ENCODE data around the gene KLK5. TPM values are rescaled to one million over a fixed set of nuclear protein-coding genes. Genes with fewer than 3 reads are reported as not detected.
"Not testable (repeated sequence)": the region's sequence is repeated elsewhere in the genome, so short reads cannot be mapped to it uniquely, and the experiment has no call there.

KLK5 gene
- total RNA-seq, 1 experiment from 2014 or later = 454 TPM

GRCh38 chr19:50975766-50976165, 22.9 kb upstream of the KLK5 start:
- H3K36me3 ChIP-seq = peaks cover 5% of the 10 kb centered on the region; the same call in 1 of the 2 replicates
- H3K27me3 ChIP-seq = no peaks in the 10 kb centered on the region; the same call in none of the 2 replicates
- no peak overlapping the region for H3K4me3 ChIP-seq
- no peaks in the 10 kb centered on the region; the same call in 1 of the 2 replicates for H3K9me3 ChIP-seq
- DNase-seq = peak; percentile 61

- DNase-seq = no peak
- peaks cover 5% of the 10 kb centered on the region; the same call in 1 of the 2 replicates for H3K36me3 ChIP-seq
- no peaks in the 10 kb centered on the region; the same call in 1 of the 2 replicates for H3K9me3 ChIP-seq
- H3K27me3 ChIP-seq = no peaks in the 10 kb centered on the region; the same call in none of the 2 replicates
- H3K4me3 ChIP-seq = no peak overlapping the region
Measured at GRCh38 chr19:50974702-50975556, 22.1 kb upstream of the KLK5 start.

DNA sequence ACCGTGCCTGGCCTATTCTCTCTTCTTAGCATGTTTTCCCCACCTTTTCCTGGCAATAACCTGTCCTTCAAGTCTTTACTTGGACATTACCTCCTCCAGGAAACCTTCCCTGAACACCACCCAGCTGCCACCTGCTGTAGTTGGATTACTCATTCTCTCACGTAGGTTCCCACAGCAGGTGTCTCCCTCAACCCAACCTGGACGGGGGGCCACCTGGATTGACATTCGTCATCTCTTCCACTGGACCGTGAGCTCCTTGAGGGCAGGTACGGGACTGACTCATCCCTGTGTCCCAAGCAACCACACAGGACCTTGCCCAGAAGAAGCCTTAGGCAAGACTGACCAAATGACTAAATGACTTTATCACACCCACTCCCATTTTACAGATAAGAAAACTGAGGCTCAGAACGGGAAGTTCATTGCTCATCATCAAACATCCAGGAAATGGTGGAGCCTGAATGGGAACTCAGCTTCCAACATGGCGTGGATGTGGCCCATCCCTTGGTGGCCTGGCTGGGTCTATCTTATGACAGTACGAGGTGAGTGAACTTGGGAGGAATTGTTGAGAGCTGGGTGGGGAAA, 20.0 kb upstream of the KLK5 start:
- no peak overlapping the region for H3K4me3 ChIP-seq
- H3K36me3 ChIP-seq = peaks cover 5% of the 10 kb centered on the region; the same call in 1 of the 2 replicates
- no peaks in the 10 kb centered on the region; the same call in 1 of the 2 replicates for H3K9me3 ChIP-seq
- no peak for DNase-seq
- no peaks in the 10 kb centered on the region for H3K27me3 ChIP-seq

GRCh38 chr19:50969810-50970209, 17.0 kb upstream of the KLK5 start:
- DNase-seq, H3K9me3 ChIP-seq, H3K27me3 ChIP-seq, H3K4me3 ChIP-seq, H3K36me3 ChIP-seq: not testable (repeated sequence)

DNA sequence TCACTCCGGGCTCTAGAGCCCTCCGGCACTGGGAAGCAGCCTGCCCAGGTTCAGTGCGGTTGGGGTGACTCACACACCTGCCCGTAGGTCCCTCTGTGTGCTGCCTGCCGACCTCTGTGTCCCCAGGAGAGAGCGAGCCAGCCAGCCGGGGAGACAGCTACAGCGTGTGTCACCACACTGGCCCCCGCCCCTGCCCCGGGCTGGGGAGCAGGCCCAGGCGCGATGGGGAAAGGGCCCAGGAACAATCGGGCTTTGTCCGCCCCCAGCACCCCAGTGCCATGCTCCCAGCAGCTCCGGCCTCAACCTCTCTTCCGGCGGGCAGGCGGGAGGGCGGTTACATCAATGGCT, 16.5 kb upstream of the KLK5 start, which contains the start of gene KLK6:
KLK6 (minus strand) TSS at position 179 of the 348 bp plus-strand sequence. CDS start 1,487 bp downstream, outside the sequence.
- no peak for DNase-seq
- no peaks in the 10 kb centered on the region for H3K9me3 ChIP-seq
- H3K4me3 ChIP-seq = no peak within 1 kb of the TSS
- no peaks in the 10 kb centered on the region for H3K36me3 ChIP-seq
- H3K27me3 ChIP-seq = peaks cover 6% of the 10 kb centered on the region; the same call in 1 of the 2 replicates

GRCh38 chr19:50968716-50969412, 16.0 kb upstream of the KLK5 start:
- H3K9me3 ChIP-seq = no peaks in the 10 kb centered on the region
- H3K4me3 ChIP-seq = no peak overlapping the region
- DNase-seq = peak; percentile 56
- H3K27me3 ChIP-seq = peaks cover 6% of the 10 kb centered on the region; the same call in 1 of the 2 replicates
- no peaks in the 10 kb centered on the region for H3K36me3 ChIP-seq

DNA sequence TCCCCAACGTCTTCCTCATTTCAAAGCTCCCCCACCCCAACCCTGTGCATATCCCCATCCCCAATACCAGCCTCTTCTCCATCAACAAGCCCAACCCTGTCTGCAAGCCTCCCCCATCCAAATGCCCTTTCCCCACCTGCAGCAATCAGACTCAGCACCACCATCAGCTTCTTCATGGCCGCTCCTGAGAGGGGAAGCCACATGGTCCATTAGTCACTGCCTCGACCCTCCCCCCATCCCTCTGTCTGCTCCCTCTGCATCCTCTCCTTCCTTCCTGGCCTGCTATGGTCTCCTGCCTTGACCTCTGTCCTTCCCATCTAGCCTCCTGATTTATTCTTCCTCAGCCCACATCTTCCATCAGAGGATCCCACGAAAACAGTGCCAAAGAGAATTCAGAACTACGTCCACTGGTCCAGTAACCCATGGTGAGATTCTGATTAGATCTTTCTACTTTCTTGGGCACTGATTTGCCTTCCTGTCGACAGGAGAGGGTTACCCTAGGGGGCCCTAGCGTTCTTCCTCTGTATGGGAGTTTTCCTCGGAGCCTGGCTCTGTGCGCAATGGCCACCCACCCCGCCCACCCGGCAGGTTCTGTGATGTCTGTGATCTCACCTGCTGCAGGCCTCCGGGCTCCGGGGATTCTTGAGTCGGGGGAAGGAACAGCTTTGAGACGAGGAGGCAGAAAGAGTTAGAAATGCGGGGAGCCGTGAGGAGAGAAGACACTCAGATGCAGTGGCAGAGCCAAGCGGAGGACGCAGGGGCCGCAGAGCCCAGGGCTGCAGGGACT, 15.3 kb upstream of the KLK5 start:
- H3K4me3 ChIP-seq = no peak overlapping the region
- no peaks in the 10 kb centered on the region for H3K9me3 ChIP-seq
- DNase-seq = peak; percentile 24
- peaks cover 6% of the 10 kb centered on the region; the same call in 1 of the 2 replicates for H3K27me3 ChIP-seq
- H3K36me3 ChIP-seq = no peaks in the 10 kb centered on the region

- Histone ChIP-seq H3K36me3 (no peaks in the 10 kb centered on the region), H3K27me3 (peaks cover 6% of the 10 kb centered on the region; the same call in 1 of the 2 replicates), H3K4me3 (no peak overlapping the region), H3K9me3 (0 out of 2 replicates have a peak, but pooled peaks cover 2% of the 10 kb centered on the region)
- no peak for DNase-seq
Measured at GRCh38 chr19:50964266-50964665, 11.4 kb upstream of the KLK5 start.

GRCh38 chr19:50963381-50963780, 10.5 kb upstream of the KLK5 start:
- DNase-seq = no peak
- H3K27me3 ChIP-seq = peaks cover 6% of the 10 kb centered on the region; the same call in 1 of the 2 replicates
- H3K36me3 ChIP-seq = no peaks in the 10 kb centered on the region
- H3K4me3 ChIP-seq = no peak overlapping the region
- 0 out of 2 replicates have a peak, but pooled peaks cover 2% of the 10 kb centered on the region for H3K9me3 ChIP-seq

GRCh38 chr19:50962245-50962644, 9.4 kb upstream of the KLK5 start:
- Histone ChIP-seq H3K27me3 (peaks cover 6% of the 10 kb centered on the region; the same call in 1 of the 2 replicates), H3K9me3 (0 out of 2 replicates have a peak, but pooled peaks cover 2% of the 10 kb centered on the region), H3K4me3 (no peak overlapping the region), H3K36me3 (no peaks in the 10 kb centered on the region)
- DNase-seq = no peak

DNA sequence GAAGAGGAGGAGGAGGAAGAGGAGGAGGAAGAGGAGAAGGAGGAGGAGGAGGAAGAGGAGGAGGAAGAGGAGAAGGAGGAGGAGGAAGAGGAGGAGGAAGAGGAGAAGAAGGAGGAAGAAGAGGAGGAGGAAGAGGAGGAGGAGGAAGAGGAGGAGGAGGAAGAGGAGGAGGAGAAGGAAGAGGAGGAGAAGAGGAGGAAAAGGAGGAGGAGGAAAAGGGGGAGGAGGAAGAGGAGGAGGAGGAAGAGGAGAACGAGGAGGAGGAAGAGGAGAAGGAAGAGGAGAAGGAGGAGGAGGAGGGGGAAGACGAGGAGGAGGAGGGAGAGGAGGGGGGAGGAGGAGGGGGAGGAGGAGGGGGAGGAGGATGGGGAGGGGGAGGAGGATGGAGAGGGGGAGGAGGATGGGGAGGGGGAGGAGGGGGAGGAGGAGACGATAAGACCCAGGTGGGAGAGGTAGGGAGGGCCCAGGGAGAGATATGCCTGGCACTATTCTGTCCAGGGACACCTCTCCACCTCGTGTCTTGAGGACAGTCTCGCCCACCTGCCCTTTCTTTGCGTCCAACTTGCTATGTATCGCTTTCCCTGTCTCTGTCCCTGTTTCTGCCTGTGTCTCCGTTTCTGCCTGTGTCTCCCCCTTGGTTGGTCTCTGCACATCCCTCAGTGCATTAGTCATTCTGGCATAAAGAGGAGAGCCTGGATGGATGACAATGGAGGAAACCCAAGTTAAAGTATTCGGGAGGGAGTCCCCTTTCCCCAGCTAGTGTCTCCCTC, 7.1 kb upstream of the KLK5 start:
- Histone ChIP-seq H3K9me3 (0 out of 2 replicates have a peak, but pooled peaks cover 2% of the 10 kb centered on the region), H3K36me3 (no peaks in the 10 kb centered on the region), H3K27me3 (no peaks in the 10 kb centered on the region), H3K4me3 (no peak overlapping the region)
- peak; percentile 62 for DNase-seq

GRCh38 chr19:50957587-50957986, 4.7 kb upstream of the KLK5 start:
- H3K9me3 ChIP-seq = no peaks in the 10 kb centered on the region
- H3K4me3 ChIP-seq = no peak overlapping the region
- DNase-seq = no peak
- H3K27me3 ChIP-seq = no peaks in the 10 kb centered on the region
- H3K36me3 ChIP-seq = no peaks in the 10 kb centered on the region

GRCh38 chr19:50949861-50950260, 3.0 kb downstream of the KLK5 start:
- peaks cover 17% of the 10 kb centered on the region for H3K36me3 ChIP-seq
- no peaks in the 10 kb centered on the region for H3K9me3 ChIP-seq
- no peak overlapping the region for H3K4me3 ChIP-seq
- H3K27me3 ChIP-seq = peaks cover 3% of the 10 kb centered on the region; the same call in 1 of the 2 replicates
- no peak for DNase-seq

GRCh38 chr19:50947123-50947522, 5.7 kb downstream of the KLK5 start:
- no peaks in the 10 kb centered on the region for H3K9me3 ChIP-seq
- no peak overlapping the region for H3K4me3 ChIP-seq
- DNase-seq = no peak
- H3K27me3 ChIP-seq = peaks cover 3% of the 10 kb centered on the region; the same call in 1 of the 2 replicates
- H3K36me3 ChIP-seq = peaks cover 27% of the 10 kb centered on the region

DNA sequence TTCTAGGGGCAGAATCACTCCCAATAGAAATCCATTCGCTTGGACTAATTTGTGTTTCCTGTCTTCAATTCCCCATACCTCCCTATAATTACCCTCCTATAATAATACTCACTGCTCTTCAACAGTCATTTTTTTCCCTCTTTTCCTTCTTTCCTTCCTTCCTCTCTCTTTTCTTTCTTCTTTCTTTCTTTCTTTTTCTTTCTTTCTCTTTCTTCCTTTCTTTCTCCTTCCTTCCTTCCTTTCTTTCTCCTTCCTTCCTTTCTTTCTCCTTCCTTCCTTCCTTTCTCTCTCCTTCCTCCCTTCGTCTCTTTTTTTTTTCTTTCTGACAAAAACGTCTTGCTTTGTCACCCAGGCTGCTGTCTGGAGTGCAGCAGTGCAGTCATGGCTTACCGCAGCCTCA, 8.0 kb downstream of the KLK5 start:
- DNase-seq = no peak
- Histone ChIP-seq H3K36me3 (peaks cover 26% of the 10 kb centered on the region), H3K27me3 (peaks cover 3% of the 10 kb centered on the region; the same call in 1 of the 2 replicates), H3K9me3 (peaks cover 2% of the 10 kb centered on the region), H3K4me3 (no peak overlapping the region)

All from MG63 (cell line).